Activated T-helper 1 cell treated with anti-CD3 and anti-CD28 coated beads, Interleukin-2, amount 50 U/mL, for 16 hours (primary cell): ENCODE results near the gene MED13L.
"Not testable (repeated sequence)": the region's sequence is repeated elsewhere in the genome, so short reads cannot be mapped to it uniquely, and the experiment has no call there.

Experiments
- DNase-seq, 2 donors: peaks; one replicate each; pipeline ENCODE4 v3.0.0-alpha.2; 2020; ENCODE audit warnings: low read depth in 1 of 2, low spot score in 1 of 2

Gene MED13L

DNA sequence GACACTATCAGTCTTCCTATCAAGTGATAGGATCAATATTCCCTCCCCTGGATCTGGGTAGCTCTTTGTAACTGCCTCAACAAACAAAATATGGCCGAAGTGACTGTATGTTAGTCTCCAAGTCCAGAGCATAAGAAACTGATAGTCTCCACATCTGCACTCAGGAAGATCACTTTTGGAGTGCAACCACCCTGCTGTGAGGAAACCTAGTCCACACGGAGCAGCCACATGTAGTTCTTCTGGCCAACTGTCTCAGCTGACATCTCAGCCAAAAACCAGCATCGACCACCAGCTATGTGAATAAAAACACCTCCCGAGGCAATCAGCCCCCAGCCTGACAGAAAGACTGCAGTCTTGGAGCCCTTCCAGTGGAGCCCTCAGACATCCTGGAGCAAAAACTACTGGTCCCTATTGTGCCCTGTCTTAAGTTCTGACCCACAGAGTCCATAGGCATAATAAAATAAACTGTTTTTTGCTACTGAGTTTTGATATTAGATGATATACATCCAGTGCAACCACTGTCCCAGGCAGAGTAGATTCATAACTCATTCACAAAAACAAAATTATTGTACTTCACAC, 143.8 kb downstream of the MED13L start:
- no peak for DNase-seq

DNA sequence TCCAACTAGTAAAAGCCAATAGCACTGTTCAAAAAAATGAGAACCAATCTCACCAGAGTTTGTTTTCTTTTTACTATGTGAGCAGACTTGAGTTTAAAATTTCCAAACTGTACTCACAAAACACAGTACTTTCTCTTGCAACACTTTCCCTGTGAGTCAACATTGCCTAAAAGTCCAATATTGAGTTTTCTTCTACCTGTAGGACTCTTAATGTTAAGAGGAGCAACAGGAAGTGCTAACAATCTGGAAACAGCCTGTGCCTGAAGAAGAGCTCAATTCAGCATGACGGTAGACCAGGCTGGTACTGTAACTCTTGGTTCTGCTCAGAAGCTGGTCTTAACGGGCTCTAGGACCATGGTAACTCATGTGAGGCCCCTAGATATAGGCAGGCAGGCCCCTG, 144.3 kb downstream of the MED13L start:
- DNase-seq, result no peak

DNA sequence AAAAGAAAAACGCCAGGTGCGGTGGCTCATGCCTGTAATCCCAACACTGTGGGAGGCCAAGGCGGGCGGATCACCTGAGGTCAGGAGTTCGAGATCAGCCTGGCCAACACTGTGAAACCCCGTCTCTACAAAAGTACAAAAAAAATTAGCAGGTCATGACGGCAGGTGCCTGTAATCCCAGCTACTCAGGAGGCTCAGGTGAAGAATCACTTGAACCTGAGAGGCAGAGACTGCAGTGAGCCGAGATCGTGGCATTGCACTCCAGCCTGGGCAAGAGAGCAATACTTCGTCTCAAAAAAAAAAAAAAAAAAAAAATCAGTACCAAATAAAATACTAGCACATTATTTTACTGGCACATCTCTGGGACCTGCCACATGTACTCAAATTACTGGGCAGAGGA, 145.5 kb downstream of the MED13L start:
- DNase-seq, result not testable (repeated sequence)

DNA sequence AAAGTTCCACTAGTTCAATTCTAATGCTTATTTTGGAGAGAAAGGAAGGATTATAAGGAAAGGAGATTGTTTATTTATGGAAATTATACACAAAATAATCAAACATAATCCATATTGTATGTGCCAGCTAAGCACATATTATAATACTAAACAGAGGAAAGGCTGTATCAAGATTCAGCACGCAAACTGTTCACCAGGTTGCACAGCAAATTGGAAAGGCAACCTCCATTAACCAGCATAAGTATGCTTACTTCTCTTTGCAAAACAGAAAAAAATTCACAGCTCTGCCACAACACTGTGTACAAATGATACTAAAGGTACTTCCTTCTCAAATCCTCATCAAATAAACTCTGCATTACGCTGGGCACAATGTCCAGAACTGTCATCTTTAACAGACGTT, 146.3 kb downstream of the MED13L start:
- no peak for DNase-seq

DNA sequence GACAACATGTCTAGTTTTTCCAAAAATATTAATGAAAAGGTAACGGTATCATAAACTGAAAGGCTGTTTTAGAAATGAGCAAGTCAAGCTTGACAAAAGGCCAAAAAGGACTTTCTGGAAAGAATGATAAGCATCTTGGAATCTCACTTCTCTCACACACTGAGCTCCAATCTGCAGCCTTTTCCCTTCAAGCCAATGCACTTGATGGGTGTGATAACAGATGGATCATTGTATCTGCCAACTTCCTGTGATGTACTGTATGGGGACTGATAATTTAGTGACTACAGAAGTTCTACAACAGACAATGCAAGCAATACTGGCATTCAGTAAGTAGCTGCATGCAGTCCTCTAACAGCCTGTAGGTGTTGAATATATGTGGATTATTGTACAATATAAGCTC, 147.1 kb downstream of the MED13L start:
- no peak for DNase-seq

DNA sequence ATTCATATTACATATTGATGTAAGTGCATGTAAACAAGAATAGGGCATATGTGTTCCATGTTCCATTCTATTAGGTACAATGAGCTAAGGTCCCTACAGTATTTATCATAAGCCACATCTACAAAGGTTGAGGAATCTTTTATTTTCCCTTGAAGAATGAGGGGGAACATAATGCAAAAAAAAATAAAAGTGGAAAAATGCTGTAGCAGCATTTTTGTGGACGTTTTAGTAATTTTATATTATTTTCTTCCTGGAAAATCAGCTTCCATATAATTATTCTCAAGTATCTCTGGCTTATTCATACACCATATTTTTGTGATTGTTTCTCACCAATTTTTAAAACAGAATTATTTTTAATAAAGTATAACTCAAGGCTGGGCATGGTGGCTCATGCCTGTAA, 148.7 kb downstream of the MED13L start:
- DNase-seq, result no peak

DNA sequence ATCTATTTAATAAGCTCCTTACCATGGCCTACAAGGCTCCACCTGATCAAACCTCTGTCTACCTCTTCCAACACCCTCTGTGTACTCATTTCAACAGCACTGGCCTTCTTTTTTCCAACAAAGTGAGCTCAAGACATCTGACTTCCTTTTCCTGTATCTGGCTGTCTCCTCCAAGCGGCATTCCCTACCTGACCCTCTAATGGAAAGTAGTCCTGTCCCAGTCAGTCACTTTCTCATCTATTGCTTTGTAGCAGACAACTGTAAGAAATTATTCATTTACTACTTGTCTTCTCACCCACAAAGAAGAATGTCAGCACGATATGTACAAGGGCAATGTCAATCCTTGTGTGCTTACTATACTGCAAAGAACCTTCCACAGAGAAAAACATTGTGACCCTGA, 149.6 kb downstream of the MED13L start:
- no peak for DNase-seq

DNA sequence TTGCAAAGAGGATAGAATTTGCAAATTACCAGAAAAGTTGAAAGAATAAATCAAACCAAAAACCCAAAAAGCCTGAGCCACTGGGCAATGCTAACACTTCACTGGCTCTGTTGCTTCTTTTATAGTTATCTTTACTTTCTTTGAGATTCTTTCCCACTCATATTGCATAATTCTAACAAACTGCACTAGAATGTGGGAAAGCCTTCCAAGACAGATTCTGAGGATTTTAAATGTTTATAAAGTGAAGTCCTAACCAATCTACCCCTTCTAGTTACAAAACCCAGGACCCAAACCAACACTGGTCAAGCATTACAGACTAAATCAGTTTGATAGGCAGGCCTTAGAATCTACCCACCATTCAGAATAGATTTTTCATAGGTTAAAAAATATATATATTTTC, 150.9 kb downstream of the MED13L start:
- no peak for DNase-seq

DNA sequence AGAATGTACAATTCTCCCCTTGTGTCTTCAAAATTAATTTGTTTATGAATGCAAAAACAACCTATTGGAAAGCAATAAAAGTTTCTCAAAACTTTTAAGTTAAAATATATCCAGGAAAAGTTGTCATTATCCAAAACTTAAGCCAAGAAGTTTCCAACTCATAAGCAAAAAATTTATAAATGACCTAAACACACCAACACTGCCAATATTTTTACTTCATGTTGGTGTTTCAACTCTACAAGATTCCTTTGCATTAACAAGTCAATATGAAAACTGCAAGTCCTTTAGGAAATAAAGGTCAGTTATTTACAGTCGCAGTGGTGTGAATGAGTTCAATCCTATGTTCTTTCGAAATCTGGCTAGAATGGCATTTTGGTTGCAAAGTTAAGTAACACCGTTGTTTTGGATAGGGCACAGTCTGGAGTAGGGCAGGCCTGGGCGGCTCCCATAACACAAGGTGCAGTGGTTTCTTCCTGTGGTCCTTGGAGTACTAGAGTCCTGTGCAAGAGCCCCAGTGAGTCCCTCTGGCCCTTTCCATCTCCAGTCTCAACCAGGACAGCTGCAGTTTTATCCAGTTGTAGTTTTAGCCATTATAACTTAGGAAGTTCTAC, 151.4 kb downstream of the MED13L start:
- no peak for DNase-seq

DNA sequence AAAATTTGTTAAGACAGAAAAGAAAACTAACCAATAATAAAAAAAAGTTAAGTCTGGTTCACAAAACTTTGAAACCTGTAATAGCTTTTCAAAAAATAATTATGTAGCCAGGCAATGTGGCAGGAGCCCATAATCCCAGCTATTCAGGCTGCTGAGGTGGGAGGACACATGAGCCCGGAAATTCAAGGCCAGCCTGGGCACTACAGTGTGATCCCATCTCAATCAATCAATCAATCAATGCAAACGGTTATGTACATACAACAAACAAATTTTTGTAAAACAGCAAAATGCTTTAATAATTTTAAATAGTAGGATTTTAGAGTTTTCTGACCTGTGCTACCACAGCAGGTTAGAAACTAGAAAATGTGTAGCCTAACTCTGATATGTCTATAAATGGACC, 152.4 kb downstream of the MED13L start:
- DNase-seq, result no peak

DNA sequence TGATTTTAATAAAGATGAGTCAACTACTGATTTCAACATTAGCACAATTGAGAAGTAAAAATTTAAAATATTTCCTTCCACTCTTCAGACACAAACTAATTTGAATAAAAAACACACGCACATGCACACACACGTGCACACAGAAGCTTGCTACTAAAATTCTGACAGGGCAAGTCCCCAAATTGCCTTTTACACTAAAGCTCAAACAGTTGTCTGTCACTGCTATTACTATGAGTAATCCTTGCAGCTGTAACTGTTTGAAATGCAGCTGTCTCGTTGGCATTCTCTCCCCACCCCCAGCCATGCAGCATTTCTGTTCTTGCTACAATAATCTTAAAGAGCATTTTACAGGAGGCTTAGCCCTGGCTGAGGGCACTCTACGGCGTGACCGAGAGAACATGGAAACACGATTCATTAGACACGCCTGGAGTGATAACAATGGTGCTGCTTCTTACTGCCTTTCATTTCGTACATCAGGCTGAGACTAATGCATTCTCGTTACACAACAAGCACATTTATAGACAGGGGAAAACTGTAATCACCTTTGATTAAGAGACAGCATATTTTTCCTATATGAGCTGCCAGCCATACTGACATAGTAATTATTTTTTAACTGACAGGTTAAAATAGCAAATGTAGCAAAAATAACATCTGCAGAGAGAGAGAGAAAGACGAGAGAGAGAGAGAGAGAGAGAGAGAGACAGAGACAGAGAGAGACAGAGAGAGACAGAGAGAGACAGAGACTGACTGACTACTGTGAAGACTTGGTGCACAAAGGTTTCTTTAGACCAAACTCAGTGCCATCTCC, 153.8 kb downstream of the MED13L start:
- no peak for DNase-seq

DNA sequence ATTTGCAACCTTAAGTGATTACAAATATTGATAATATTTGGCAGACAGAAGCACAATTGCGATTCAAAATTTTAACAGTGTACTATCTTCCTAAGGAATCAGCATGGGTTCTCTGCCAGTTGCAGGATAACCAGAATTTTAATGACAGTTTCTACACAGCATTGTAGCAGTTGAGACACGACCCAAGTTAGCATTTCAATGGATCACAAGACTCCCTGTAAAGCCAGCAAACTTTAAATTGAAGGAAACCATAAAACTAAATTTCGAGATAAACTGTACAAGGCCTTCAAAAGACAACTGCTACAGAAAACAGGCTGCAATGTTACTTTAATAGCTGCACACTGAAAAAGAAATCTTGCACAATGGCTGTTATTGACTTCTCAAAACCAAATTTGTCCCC, 154.9 kb downstream of the MED13L start:
- DNase-seq, result no peak

DNA sequence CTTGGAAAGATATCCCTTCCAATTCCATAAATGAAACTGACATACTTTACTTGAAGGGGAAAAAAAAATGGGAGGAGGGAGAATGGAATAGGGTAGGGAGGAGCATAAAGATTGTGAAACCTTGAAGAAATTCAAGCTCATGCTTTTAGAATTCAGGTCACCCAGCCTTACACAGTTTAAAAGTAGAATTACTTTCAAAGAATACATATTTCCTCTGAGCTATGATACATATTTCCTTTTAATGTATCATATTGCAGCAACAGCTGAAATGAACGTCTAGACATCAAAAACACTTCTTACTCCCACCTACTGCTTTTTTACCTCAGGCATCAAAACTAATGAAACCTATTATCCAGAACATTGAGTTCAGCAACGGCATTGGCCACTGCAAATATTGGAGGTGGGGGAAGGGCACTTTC, 156.0 kb downstream of the MED13L start:
- no peak for DNase-seq

DNA sequence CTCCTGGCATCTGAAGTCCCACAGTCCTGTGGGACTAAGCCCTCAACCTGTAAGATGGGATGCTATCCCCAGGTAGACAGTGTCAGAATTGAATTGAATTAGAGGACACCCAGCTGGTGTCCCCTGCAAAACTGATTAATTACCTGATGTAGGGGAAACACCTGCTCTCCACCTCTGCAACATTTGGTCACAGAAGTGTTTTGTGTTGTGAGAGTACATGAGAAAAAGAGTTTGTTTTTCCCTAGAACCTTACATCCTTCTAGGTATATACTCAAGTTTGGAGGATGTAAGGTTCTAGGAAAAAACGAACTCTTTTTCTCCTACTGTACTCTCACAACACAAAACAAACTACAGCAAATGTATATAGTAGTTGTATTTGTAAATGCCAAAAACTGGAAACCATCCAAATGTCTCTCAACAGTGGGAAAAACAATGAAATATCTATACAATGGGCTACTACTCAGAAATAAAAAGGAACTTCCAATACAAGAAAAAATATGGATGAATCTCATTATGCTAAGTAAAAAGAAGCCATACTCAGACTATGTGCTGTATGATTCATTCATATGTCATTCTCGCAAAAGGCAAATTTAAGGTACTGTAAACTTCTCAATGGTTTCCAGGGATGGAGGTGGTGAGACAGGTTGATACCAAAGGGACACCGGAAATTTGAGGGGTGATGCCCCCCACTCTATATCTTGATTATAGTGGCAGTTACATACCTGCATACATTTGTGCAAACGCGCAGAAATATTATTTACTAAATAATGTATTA, 160.7 kb downstream of the MED13L start:
- no peak for DNase-seq

DNA sequence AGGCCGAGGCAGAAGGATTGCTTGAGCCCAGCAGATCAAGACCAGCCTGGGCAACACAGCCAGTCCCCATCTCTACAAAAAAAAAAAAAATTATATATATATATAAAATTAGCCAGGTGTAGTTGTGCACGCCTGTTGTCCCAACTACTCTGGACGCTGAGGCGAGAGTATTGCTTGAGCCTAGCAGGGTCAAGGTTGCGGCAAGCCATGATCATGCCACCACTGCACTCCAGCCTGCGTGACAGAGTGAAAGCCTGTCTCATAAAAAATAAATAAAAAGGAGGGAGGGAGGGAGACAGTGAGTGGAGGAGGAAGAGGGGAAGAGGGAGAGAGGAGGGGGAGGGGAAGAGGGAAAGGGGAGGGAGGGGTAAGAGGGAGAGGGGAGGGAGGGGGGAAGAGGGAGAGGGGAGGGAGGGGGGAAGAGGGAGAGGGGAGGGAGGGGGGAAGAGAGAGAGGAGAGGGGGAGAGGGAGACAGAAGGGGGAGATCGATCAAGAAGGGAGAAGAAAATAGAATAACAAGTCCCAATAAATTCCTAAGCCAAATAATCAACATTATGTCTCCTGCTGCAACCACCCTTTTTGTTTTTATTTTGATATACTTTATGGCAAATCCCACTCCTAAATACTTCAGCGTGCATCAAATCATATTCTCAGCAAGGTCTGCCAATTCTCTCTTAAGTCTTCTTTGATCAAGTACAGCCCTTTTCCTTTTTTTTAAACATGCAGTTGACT, 163.9 kb downstream of the MED13L start:
- no peak for DNase-seq

DNA sequence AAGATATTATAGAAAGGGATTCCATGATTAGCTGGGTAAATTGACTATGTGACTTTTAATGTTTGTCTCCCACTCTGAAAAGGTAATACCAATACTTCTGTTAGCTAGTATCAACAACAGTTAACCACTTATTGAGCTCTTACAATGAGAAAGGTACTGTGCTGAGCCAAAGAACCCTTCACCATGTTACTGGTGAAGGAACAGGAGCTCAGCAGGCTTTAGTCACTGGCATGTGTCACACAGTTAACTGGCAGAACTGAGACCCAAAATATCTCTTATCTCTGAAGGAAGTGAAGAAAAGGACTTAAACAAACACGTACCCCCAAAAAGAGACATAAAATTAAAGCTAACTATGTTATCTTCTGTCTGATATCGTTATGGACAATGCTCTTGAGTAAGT, 170.6 kb downstream of the MED13L start:
- no peak for DNase-seq

DNA sequence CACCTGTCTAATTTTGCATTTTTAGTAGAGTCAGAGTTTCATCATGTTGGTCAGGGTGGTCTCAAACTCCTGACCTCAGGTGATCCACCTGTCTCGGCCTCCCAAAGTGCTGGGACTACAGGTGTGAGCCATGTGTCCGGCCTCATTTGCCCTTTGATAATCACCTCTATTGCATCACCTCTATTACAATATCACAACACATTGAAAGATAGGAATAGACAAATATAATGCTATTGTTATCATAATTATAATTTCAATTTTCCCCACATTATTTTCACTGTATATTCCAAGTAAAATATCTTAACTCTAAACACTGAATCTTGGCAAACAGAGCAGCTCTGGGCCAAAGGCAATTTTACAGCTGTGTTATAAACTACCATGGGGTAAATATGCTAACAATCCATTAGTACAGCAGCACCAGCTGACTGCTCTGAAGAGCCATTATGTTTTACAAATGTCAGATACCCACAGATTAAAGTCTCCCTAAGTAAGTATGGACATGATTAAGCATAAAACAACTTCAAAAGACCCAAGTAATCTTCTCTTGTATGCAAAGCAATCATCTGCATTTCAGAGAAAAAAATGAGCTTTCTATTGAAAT, 173.2 kb downstream of the MED13L start:
- no peak for DNase-seq

DNA sequence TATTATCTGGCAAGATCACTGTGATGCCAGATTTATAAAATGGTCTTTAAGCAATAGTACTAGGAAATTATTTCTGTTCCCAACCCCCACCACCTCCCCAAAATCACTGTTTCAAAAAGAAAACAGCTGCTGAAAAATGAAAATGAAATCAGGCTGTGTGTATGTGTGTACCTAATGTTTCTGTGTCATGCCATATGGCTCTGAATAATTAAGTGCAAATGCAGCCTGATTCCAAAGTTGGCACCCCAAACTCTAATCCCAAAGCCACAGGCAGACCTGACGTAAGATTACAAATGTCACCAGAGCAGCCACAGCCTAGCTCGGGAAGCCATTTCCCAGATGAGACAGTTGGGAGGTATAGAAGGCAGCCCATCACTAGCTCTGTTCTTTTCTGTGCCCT, 175.5 kb downstream of the MED13L start:
- DNase-seq, result no peak

DNA sequence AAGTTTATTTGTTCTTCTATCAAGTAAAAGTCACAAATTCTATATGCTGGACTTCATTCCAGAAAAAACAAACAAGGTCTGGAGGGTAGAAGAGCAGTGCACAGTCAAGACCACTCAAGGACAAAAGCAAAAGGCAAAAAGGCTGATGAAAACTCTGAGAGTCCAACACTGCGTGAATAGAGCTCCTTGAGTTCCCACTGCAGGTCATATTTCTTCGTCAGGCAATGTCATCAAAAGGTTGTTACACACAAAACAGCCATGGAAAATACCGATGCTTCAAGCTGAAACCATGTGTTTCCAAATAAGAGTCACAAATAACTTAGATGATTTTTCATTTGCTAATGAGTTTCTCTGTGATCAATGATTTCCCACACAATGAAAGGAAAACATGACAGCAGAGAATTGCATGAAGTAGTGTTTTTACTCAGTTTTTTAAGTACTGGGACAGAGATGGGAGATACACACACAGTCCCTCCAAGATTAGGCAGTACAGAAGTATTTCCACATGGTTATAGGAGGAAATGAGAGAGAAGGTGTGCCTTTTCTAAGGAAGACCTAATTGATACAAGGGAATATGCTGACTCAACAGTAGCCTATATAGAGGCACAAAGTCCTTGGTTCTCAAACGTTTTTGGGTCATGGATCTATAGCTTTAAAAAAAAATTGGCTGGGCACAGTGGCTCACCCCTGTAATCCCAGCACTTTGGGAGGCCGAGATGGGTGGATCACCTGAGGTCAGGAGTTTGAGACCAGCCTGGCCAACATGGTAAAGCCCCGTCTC, 177.7 kb downstream of the MED13L start:
- DNase-seq, result no peak

DNA sequence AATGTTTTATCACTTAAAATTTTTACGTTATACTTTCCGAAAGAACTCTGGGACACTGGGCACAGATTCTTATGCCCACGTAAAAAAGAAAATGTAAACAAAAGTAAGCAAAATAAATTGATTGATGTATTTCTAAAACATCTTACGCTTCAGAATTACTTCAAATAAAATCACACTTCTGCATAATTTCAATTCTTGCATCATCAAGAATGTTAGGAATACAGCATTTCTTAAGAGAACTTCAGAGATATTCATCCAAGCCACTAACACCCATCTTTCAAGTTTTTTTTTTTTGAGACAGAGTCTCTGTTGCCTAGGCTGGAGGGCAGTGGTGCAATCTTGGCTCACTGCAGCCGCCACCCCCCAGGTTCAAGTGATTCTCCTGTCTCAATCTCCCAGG, 180.6 kb downstream of the MED13L start:
- DNase-seq, result no peak
